Measurements from ENCODE around the gene IL1RL2.

The IL1RL2 gene

DNA sequence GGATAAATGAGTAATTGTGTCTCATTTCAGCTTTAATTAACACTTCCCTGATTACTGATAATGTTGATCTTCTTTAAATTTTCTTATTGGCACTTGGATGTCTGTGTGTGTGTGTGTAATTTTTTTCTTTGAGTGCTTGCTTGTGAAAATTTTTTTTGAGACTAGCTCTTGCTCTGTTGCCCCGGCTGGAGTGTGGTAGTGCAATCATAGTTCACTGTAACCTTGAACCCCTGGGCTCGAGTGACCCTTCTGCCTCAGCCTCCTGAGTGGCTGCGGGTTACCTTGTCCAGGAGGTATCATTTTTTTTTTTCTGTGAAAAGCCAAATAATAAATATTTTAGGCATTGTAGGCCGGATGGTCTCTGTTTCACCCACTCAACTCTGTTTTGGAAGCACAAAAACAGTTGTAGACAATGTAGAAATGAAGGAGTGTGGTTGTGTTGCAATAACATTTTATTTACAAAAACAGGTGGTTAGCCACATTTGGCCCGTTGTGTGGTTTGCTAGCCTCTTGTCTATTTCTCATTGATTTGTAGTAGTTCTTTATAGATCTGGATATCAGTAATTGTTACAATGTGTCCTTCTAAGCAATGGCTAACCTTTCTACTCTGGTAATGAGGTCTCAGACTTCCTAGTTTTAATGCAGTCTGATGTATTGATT, 7.9 kb downstream of the IL1RL2 start:
- no peak for DNase-seq (ENCODE audit: low read depth)

DNA sequence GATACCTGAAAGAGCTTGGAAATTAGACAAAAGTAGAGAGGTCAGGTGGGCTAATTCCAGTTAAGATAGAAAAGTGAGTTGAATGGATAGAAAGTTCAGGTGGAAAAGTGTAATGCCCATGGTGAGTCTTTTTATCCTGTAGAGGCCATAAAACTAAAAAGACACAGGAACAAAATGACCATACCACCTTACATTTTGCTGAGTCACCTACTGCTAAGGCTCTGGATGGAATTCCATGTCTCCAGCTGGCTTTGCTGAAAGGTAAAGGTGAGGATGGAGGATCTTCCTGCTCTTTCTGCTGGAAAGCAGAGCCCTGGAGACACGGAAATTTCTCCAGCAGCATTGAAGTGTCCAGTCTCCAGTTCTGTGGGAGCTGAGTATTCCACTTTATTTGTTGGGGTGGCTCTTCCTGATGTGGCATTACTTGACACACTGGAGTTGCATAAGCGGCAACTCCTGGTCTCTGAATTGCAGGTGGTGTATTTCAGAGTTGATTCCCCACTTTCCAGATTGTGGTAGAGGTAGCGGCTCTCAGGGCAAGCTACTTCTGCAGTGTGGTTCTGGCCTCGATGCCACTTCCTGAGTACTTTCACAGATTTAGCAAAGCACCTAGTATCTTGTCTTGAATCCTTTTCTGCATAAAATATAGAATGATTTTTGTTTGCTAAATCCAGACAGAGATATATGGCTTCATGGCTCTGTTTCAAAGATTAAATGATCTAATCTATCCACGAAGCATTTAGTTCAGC, 10.7 kb downstream of the IL1RL2 start:
- no peak for DNase-seq (ENCODE audit: low read depth)

DNA sequence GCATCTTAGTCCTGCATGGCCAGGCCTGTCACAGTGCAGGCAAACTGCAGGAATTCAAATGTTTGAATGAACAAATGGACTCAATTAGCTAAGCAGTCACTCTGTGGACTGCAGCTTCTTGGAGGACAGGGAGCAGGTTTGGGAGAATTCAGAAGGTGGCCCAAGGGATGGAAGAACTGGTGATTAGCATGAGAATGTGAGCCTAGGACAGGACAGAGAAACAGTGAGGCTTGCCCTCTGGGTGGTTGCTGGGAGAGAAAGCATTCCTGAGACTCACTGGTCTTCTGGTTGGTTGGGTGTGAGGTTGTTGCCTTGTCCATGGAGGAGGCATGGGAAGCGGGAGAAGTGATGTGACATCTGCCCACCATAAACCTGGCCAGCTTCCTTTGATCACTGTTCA, 13.7 kb downstream of the IL1RL2 start:
- no peak for DNase-seq (ENCODE audit: low read depth)

DNA sequence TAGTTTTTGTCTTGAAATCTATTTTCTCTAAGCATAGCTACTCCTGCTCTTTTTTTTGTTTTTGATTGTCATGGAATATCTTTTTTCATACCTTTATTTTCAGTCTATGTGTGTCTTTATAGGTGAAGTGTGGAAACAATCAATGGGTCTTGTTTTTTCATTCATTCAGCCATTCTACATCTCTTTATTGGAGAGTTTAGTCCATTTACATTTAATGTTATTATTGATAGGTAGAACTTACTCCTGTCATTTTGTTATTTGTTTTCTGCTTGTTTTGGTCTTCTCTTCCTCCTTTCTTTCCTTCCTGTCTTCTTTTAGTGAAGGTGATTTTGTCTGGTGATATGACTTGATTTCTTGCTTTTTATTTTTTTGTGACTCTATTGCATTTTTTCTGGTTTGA, 17.8 kb downstream of the IL1RL2 start:
- no peak for DNase-seq (ENCODE audit: low read depth)

DNA sequence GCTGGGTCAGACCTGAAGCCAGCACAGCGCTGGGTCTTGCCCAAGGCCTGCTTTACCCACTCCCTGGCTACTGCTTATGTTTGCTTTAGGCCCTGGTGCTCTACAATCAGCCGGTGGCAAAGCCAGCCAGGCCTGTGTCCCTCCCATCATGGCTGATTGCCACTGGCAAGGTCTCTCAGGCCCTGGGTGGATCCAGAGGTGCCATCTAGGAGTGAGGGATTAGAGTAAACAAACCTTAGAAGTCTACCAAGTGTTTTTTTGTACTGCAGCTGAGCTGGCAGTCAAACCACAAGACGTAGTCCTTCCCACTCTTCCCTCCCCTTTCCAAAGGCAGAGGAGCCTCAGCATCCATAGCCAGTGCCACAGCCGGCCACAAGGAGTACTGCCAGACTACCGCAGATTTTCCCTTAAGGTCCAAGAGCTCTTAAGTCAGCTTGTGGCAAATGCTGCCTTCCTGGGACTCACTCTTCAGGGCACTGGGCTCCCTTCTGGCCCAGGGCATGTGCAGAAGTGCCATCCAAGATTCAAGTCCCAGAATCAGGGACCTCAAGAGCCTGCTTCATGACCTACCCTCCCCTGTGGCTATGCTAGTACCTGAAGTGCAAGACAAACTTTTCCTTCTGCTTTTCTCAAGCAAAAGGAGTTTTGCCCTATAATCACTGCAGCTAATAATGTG, 20.0 kb downstream of the IL1RL2 start:
- DNase-seq (ENCODE audit: low read depth): no peak

DNA sequence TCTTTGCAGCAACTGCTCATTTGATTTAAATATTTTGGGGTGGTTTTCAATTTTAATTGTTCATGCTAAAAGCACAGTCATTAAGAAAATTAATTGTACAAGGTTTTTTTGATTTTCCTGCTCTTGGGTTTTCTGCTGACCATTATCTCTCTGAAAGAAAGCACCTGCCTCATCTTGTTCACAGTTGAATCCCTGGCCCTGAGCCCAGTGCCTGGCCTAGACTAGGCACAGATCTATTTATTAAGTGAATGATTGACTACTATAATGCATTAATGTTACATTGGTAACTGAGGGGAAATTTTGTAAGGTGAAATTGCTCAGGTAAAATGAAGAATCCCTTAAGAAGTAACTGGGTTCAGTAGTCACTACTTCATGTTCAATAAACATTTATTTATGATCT, 22.0 kb downstream of the IL1RL2 start:
- no peak for DNase-seq (ENCODE audit: low read depth)

DNA sequence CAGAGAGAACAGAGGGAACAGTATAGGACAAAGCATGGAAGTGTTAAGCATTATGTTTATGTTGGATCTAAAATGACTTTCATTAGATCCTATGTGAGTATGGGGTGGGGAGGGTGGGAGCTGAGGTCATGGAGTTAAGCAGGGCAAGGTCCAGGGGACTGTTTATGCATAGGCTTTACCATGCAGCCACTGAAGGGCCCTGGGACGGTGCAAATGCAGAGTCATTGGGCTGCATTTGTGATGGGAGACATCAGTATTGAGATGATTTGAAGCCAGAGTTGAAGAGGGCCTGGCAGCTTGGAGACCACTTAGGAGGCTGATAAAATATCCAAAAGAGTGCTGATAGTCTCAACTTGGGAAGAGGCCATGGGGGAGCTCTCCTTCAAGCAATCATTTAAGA, 22.7 kb downstream of the IL1RL2 start:
- DNase-seq (ENCODE audit: low read depth): no peak

DNA sequence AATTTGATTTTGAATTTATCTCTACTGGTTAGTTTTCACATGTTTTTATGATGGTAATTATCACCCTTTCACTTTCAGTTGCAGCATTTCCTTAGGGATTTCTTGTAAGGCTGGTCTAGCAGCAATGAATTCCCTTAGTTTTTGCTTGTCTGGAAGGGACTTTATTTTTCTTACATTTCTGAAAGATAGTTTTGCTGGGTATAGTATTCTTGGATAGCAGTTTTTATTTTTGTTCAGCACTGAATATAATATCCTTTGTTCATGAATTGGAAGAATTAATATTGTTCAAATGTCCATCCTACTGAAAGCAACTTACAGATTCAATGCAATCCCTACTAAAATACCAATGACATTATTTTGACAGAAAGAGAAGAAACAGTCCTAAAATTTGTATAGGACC, 30.2 kb downstream of the IL1RL2 start:
- DNase-seq (ENCODE audit: low read depth): no peak

DNA sequence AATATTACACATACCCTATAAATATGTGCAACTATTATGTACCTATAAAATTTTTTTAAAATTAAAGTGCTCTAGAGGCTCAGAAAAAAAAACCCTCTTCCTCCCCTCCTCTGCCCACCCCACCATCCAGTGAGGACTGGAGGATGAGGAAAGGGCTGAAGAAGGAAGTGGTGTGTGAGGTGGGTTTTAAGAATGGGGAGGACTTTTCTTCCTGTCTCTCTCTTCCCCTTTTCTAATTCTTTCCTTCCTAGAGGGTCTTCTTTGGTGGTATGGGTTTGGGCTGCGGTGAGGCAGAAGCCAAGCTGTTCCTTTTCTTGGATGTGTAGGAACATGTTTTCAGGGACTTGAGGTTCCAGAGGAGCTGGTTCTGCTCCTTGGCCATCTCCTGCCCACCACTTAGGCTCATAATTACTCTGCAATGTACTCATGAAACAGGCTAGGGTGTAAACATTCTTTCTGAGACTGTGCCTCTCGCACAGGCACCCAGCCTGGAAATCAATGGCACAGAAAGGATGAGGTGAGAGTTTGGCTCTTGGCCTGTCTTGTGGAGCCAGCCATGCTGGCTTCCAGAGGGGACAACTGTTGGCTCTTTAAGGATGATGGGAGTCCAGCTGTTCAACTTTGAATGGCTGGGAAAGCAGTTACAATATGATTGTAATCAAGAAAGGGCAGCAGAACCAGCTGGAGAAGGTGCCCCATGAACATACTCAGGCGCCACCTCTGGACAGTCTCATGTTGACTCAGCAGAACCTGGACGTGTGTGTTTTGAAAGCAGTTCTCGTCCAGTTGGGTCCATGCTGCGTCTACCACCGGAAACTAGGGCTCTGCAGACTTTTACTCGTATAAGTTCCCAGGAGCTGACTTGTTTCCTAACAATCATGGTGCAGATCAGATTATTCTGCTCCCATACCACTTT, 38.3 kb downstream of the IL1RL2 start:
- DNase-seq (ENCODE audit: low read depth): no peak

DNA sequence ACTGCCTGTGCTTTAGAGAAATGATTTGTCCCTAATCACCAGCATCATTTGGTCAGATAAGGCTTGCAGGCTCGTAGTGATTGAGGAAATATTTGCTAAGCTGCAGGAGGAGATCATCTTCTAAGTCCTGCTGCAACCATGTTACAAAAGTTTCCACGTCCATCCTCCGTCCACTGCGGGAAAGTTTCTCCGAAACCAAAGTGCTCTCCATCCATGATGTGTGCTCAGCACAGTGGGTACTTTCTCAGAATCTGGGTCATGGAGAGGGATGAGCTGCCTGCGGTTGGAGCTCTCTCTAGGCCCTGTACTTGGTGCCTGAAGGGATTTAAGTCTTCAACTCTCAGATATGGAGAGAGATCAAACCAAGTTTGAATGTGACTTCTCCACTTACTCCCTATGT, 39.3 kb downstream of the IL1RL2 start:
- no peak for DNase-seq (ENCODE audit: low read depth)

DNA sequence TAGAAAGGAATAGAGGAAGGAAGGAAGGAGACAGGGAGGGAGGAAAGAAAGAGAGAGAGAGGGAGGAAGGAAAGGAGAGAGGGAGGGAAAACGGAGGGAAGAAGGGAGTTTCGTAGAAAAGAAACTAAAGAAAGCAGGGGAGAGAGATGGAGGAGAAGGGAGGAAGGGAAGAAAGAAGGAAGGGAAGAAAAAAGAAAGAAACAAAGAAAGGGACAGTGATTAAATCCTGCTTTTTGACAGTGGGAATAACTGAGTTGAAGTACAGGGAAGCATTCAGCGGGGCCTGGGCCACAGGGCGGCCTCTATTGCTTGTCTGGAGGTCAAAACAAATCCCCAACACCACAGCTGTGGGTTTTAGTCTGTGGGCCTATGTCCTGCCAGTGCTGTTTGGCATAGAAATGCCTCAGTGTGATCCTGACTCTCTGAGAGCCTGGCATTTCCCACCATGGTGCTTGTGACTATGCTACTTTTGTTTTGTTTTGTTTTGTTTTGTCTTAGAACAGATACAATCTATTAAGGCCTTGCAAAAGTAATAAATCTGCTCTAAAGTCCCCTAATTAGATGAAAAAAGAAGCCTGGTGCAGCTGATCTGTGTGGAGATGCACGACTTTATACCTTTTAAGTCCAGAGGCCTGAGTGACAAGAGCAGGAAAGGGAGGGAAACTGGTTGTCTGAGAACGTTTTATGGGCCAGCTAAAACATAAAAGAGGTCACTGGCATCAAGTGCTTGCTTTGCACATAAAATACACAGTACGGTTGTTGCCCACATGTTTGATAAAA, 40.0 kb downstream of the IL1RL2 start:
- no peak for DNase-seq (ENCODE audit: low read depth)

DNA sequence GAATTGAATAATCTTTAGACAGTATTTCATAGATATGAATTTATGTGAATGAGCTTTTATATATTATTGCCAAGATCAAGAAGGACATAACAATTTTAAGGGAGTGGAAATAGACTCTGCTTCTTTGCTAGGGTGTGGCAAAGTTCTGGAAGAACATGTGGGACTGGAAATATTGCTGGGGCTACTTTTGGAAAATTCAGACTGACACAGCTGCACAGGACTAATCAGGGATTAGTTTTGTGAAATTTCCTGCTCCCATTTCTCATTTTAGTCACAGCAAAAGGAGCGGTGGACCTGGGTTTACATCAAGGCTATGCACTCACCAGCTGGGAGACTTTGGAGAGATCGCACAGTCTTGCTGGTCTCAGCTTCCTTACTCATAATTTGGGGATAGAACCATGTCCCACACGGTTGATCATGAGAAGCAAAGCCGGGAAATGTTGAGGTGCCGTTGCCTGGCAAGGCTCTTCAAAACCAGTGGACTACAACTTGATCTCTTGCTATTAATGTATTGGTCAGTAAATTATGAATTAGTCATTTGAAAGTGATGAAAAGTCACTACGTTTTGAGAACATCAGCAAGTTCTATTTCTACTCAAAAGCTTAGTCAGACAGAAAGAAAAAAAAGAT, 42.4 kb downstream of the IL1RL2 start:
- peak; percentile 81 for DNase-seq (ENCODE audit: low read depth)

DNA sequence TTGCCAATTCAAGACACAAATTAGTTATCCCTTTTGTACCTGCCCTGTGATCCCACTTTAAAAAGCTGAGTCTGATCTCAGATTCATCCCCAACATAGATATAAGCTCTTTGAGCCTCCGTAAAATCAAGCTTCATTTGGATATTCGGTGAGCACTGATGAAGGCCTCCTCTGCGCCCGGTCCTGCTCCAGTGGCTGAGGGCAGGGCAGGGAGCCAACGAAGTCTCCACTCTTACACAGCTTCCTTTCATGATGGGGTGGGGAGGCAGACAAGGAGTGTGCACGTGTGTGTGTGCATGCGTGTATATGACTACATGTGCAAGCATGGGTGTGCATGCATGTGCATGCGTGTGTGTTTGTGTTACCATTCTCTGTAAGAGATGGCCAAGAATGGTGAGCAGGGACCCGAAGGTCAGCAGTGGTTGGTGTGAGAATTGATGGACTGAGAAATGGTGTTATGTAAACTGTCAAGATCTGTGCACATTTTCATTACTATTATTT, 43.6 kb downstream of the IL1RL2 start:
- DNase-seq (ENCODE audit: low read depth): no peak

DNA sequence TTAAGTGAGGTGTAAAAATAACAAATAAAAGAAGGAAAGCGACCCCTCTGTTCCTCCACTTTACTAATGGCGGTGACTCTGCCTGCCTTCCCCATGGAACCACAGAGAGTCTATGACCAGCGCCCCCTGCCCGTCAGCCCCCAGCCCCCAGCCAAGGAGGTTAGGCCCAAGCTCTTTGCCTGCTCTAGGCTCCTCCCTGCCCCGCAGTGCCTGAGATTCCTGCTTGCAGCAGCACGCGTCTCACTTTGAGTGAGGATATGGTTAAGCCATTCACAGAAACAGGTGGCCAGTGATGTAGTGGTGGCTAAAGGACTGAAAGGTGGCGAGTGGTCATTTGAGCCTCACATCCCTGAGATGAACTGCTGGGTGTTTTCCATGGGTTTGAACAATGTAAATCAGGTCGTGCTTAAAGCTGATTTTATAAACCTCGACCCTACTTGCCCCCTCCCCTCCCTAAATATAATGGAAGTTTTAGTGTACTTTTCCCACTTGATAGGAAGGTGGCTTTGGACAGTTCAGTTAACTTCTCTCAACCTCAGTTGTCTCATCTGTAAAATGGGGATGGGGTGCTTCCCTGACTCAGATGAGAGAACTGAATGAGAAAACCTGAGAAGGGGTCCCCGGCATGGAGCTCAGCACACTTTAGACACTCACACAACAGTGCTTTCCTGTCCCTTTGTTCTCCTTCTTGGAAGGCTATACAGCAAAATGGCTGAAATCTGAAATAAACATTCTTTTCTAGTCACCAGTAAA, 46.5 kb downstream of the IL1RL2 start:
- DNase-seq (ENCODE audit: low read depth): no peak

DNA sequence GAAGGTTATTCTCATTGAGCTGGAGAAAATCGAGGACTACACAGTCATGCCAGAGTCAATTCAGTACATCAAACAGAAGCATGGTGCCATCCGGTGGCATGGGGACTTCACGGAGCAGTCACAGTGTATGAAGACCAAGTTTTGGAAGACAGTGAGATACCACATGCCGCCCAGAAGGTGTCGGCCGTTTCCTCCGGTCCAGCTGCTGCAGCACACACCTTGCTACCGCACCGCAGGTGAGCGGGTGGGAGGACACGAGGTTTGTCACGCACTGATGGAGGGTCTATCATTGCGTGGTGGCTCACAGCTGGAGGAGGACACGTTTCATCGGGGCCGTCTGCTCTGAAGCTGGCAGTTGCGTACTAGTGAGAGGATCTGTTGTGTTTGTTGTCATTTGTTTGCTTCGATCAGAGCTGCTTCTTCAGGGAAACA, 48.2 kb downstream of the IL1RL2 start:
- DNase-seq (ENCODE audit: low read depth): no peak

DNA sequence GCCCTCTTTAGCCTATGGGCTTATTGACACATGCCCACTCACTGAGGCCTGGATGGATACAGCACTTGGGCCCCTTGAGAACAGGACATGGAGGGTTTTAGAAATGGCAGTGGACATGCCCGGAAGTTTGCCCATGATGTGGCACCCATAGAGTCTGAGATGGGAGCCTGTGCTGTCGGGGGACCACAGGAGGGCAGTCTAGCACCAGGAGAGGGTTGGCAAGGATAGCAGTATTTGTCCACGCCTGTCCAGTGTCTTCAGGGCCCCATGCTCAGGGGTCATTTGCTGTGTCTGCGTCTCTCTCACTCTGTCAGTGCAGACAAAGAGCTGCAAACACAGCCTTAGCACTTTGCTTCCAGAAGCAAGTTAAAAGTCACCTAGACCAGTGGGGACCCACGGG, 48.7 kb downstream of the IL1RL2 start:
- DNase-seq (ENCODE audit: low read depth): no peak

DNA sequence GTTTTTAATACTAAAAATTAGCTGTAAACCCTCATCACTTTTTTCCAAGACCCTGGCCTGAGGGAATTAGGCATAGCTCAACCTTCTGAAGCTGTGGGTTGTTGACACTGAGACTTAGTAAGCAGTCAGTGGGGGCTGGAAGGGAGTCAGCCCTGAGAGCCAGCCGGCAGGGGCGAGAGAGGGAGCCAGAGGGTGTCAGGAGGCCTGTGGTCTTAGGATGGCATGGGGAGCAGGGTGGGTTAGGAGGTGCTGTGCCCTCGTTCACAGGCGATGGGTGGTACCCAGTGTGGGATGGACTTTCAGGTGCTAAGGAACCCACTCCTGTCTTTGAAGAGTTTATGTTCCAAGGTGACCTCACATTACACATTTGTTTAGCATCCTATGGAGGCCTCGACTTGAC, 49.3 kb downstream of the IL1RL2 start:
- DNase-seq (ENCODE audit: low read depth): no peak

DNA sequence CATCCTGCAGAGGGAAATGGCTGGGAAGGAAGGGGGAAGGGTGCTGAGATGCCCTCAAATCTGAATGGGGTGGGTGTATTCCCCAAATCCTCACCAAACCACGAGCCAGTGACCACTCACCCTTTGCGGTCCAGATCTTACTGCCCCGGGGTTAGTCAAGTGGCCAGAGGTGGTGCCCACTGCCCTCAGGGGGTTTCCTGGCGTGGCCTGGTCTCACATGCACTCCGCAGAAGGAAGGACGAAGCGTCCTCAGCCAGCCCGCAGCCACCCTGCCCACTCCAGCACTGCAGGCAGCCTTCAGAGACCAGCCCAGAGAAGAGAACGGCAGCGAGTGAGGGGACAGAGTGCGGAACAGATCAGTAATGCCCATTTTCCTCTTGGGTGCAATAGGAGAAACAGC, 50.4 kb downstream of the IL1RL2 start:
- DNase-seq (ENCODE audit: low read depth): no peak

DNA sequence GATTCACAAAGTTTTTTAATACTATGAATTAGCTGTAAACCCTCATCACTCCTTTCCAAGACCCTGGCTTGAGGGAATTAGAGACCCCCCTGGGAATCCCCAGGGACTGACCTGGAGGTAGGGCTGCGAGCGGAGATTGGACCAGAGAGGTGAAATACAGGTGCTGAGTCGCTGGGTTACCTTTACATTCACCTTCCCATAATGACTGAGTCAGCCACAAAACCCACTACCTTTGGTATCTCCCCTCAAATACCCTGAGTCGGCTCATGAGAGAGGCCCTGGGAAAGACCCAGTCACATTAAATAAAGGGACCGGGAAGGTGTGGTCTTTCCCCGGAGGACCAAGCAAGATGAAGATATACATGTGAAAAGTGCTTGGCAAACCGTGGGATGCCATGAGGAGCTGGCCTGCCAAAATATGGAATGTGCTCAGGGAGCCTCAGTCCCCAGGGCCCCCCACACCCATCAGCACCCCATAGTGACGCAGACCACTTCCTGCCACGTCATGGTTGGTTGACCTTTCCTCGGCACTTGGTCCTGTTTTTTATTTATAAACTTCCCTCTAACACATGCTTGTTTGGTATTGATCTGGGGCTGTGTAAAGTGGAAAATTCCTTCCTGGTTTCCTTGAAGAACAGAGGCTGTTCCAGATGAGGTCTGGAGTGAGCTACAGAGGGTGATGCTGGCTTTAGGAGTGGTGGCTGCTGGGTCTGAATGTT, 51.4 kb downstream of the IL1RL2 start:
- DNase-seq (ENCODE audit: low read depth): no peak

All from stromal cell of bone marrow (primary cell).